HG03571 (cell line): Measurements from ENCODE around the gene BCAN.

Experiments used
- ATAC-seq: cut with Tn5 transposase; IDR thresholded peaks from one replicate; pipeline ENCODE4 v1.9.1; 2021; ENCODE audit not compliant: unreplicated experiment

BCAN gene

GRCh38 chr1:156643778-156644092 lies 1.8 kb downstream of the BCAN start:
- ATAC-seq = no peak

GRCh38 chr1:156644146-156644545 lies 2.2 kb downstream of the BCAN start:
- no peak for ATAC-seq

DNA sequence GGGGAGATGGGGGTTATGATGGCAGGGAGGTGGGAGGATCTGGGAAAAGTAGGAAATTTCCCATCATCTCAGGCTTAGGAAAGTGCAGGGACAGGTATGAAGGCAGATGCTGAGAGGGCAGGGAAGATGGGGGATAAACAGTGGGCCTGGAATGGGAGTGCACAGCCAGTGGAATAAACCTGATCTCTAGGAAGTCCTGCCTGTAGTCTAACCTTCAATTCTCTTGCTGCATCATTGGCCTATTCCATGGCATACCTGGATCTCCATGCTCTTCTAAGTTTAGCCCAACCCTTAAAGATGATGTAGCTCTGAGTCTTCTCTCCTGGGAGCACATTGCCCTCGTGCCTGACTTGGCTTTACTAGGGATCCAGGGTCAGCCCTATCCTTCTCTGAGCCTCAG lies 2.7 kb downstream of the BCAN start:
- no peak for ATAC-seq

DNA sequence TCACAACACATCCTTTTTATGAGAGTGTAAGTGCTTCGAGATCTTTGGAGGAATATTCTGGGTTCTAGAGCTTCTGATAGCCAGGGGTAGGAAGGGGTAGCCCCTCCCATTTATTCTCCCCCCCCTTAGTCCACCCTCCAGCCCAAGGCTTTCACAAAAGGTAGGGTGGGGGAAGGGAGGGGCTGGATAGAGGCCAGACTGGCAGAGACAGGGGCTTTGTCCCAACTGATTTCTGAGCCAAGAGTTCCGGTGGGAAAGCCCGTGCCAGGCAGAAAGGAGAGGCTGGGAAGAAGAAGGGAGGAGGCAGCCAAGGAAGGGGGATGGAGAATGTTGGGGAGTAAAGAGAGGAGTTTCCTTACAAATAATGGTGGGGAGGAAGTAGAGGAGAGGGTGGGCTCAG lies 3.1 kb downstream of the BCAN start:
- no peak for ATAC-seq

GRCh38 chr1:156645666-156646065 lies 3.7 kb downstream of the BCAN start:
- ATAC-seq = no peak

- ATAC-seq = no peak
These were observed 4.9 kb downstream of the BCAN start for GRCh38 chr1:156646738-156647211.

- no peak for ATAC-seq
These were observed 5.4 kb downstream of the BCAN start for GRCh38 chr1:156647351-156647750.

DNA sequence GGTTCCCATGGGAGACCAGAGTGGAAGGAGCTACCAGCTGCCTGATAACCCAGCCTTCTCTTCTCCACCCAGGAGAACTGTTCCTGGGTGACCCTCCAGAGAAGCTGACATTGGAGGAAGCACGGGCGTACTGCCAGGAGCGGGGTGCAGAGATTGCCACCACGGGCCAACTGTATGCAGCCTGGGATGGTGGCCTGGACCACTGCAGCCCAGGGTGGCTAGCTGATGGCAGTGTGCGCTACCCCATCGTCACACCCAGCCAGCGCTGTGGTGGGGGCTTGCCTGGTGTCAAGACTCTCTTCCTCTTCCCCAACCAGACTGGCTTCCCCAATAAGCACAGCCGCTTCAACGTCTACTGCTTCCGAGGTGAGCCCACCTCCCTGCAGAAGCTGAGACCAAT lies 6.6 kb downstream of the BCAN start:
- no peak for ATAC-seq

DNA sequence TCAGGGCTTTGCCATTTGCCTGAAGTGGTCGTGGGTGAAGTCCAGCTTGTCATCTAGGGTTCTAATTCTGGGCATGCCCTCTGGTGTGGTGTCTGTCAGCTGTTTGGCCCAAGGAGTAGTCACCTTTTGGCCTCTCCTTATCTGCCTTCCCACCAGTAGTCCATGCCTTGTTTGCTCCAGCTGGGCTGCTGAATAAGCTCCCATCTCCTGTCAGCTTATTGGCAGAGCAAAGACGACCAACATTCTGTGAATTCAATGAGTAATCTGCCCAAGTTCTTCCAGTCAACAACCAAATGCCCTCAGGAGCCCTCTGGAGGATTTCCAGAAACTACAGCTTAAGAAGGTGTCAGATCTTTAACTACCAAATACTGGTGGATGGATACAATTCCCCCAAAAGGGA lies 7.0 kb downstream of the BCAN start:
- ATAC-seq = no peak

- no peak for ATAC-seq
These were observed 10.4 kb downstream of the BCAN start for GRCh38 chr1:156652131-156652991.

GRCh38 chr1:156652992-156653355 lies 11.1 kb downstream of the BCAN start:
- no peak for ATAC-seq

DNA sequence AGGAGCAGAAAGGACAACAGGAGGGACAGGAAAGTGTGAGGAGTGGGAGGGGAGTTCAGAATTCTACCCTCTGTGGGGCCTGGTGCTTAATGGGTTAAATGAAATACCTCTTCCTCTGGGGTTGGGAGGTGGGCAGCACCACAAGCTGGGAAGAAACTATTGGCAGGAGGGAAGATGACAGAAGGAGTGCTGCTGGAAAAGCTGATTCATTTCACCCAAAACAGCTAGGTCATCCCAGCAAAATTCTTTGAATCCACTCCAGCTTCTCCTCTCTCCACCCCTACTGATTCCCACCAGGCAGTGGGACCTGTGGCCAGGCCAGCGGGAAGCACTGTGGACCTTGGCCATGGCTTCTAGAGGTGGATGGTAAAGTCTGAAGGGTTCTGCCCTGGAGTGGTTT lies 12.8 kb downstream of the BCAN start:
- ATAC-seq = no peak

- ATAC-seq = no peak
These were observed 13.4 kb downstream of the BCAN start for GRCh38 chr1:156655151-156655903.

GRCh38 chr1:156655904-156656516 lies 14.1 kb downstream of the BCAN start:
- no peak for ATAC-seq

DNA sequence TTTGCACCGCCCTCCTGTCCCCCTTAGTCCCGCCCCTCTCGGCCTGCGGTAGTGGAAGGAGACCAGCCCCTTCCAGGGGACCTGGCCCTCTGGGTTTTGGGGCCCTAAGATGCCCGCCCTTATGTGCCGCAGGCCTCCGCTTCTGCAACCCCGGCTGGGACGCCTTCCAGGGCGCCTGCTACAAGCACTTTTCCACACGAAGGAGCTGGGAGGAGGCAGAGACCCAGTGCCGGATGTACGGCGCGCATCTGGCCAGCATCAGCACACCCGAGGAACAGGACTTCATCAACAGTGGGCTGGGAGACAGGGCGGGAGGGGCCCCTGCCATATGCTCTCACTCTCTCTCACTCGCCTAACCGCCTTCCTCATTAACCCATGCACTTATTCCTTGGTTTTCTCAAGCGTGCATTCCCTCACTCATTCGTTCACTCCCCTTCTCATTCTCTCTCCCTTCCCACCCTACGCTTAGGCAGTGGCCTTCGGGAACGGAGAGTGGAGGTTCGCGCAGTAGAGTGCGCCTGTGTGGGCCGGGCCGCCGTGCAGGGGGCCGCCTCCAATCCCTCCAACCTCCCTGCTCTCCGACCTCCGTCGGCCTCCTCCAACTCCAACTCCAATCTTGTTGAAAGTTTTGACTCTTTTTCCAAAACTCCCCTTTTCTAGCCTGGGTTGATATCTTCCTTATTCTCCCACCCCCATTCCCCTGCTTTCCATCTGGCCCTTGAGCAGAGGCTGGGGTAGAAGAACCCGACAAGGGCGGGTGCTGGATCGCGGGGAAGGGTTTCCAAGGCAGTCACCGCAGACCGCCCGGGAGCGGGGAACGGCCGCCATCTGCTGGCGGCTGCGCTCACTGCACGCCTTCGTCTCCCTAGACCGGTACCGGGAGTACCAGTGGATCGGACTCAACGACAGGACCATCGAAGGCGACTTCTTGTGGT lies 15.2 kb downstream of the BCAN start:
- no peak for ATAC-seq

GRCh38 chr1:156657741-156658319 lies 15.9 kb downstream of the BCAN start:
- ATAC-seq = no peak

DNA sequence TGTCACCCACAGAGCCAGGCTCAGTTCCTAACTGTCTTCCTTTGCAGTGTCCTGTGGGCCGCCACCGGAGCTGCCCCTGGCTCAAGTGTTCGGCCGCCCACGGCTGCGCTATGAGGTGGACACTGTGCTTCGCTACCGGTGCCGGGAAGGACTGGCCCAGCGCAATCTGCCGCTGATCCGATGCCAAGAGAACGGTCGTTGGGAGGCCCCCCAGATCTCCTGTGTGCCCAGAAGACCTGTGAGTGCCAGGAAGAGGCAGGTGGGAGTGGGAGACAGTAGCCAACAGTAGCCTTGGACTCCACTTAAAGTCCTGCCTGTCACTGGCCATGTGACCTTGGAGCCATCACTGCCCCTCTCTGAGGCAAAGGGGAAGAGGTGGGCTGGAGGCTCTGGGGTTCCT lies 16.6 kb downstream of the BCAN start:
- ATAC-seq = no peak

- no peak for ATAC-seq
These were observed 17.1 kb downstream of the BCAN start for GRCh38 chr1:156658945-156659574.

DNA sequence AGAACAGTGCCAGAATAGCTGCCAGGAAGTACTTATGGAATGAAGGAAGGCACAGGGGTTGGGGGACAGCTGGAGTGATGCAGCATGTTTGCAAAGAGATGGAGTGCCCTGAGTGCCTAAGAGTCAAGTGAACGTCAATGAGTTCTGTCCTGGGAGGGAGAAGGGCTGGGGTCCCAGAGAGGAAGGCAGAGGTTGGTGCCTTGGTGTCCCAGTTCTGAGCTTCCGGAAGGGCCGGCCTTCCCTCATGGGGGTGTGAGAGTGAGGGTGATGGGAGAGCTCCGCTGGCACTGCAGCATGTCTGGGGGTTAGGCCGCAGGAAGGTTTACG lies 17.7 kb downstream of the BCAN start:
- ATAC-seq = no peak
